Fibroblast of peridontal ligament (primary cell): ENCODE results near the gene LBH.

Experiments used
- DNase-seq: peaks from one replicate; pipeline ENCODE4 v3.0.0-alpha.2; 2010; ENCODE audit errors: extremely low read depth

LBH gene

DNA sequence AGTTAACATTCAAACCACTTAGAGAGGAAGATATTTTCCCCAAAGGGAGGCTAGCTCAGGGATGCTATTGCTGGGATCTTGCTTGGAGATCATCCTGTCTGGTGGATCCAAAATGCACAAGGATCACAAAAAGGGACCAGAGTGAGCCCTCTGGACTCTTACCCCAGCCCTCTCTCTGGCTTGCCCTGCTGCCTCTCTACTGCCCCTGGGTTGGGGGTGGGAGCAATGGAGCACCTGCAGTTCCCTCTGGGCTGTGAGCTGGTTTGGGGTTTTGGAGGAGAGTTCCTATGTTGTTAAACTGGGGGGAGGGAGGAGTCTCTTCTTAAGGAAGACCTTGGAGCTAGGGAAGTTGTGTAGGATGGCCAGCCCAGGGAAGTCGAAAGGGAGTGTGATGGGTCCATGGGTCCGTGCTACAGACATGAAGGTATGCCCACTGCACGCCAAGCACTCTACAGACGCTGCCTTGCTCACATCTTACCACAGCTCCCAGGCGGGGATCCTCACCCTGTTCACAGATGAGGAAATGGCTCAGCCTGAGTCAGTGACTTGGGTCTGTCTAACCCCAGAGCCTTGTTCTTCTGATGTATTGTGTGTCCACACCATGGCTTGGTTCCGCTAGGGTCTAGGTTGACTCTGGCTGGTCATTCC, 3.8 kb downstream of the LBH start:
- DNase-seq = no peak

DNA sequence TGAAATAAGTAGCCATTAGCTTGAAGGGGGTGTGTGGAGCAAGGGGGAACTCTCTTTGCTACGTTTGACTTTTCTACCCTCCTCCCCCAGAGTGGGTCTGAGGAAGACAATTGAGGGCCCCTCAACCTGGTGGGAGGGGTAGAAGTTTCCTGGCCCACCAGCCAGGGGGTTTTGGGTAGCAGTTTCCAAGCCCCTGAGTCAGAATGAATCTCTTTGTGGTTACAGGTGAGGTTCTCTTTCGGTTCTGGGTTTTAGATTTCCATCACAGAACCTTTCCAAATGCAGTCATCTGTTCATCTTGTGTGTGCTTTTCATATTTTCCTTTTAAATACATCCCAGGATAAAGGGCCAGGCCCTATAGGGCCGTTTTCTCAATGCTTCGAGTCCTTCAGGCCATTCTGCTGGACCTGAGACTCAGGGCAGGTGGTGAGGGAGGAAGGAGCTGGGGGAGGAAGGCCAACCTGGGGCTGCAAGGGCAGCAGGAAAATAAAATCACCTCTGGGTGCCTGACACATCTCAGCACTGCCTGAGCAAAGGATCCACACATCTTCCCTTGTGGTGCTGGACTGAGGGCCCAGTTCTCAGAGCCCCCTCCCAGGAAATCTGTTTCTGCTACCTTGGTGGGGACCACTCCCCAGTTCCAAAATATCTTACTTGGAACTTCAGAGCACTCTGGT, 4.7 kb downstream of the LBH start:
- DNase-seq = no peak

GRCh38 chr2:30236591-30237238, 5.4 kb downstream of the LBH start:
- DNase-seq = no peak

DNA sequence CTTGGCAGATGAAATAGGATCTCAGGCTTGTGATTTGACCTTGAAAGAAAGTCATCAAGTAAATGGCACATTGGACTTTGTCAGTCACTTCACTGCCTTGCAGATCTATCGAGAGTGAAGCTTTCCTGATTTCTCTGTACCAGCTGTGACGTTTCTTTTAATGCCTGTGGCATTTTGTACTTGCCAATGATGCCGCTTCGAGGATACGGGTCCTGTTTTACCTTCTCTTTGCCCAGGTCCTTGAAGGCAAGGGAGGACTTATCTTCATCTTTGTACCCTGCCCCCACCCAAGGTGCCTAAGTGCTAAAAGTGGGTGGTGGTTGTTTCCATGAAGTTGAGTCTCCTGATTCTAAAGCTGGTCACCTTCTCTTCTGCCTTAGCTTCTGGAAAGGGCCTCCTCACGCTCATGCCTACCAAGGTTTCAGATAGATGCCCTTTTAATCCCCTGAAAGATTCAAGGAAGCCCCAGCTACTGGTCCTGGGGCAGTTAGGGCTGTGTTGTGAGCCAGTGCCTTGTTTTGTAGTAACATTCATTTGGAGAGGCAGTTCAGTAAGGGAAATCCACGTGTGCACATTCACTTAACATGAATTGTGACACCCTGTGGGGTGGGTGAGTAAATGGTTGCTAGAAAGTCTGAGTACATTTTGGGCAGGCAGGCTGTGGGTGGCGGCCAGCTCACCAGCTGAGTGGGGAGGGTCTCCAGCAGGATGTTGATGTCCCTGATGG, 6.1 kb downstream of the LBH start:
- no peak for DNase-seq

GRCh38 chr2:30237966-30238800, 6.8 kb downstream of the LBH start:
- no peak for DNase-seq

DNA sequence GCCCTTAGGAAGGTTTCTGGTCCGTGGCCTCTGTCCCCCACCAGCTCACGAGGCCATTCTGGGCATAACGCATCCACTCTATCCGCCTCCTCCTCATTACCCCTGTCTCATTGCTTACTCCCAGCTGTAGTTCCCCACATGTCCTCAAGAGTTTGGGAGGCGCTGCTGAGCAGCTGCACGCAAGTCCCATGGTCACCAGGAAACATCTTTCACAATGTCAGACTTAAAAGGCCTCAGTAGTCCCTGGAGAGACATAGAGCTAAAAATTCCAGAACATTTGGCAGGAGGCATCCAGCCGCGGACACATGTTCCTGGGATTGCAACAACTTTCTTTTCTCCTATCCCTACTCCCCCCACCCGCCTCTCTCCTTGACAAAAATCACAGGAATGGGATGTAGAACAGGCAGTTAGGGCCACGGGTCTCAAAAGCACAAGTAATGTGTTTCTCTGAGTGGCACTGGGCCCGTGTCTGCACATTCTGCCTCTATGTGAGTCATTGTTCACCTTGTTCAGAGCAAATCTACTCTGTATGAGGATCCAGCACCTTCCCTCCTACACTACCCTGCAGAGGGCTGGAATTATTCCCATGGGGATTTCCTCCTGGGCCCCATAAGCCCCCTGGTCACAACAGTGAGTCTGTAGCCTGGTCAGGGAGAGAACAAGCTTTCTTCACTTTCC, 8.1 kb downstream of the LBH start:
- DNase-seq = peak; percentile 84

DNA sequence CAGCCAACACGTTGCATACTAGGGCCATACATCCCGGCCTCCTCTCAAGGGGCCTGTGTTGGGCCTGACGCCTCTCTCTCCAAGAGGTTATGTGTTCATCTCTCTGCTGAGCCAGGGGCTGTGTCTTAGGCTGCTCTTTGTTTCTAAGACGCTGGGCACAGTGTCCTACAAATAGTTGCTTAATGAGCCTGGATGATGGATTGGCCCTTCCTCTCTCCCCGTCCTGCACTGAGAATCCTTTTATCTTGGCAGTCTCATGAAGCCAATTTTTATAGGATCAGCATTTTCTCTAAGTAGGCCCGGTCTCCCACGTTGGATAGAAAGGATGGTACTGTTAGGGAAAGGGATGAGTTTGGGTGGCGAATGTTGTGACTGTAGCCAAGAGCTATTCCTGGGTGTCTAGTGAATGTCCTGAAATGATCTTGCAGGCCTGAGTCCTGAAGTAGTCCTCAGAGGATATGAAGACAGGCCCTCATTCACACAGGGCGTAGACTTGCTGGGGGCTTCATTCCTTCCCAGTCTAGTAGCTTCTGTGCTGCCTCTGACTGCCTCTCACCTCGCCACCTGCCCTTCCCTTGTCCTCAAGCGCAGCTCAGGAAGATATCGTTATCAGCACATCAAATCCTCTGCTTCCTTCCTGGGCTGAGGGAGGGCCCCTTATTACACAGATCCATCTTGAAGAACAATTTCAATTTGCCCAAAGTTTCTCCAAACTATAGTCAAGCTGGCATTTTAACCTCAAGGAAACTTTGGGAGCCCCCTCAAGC, 8.8 kb downstream of the LBH start:
- DNase-seq = no peak

DNA sequence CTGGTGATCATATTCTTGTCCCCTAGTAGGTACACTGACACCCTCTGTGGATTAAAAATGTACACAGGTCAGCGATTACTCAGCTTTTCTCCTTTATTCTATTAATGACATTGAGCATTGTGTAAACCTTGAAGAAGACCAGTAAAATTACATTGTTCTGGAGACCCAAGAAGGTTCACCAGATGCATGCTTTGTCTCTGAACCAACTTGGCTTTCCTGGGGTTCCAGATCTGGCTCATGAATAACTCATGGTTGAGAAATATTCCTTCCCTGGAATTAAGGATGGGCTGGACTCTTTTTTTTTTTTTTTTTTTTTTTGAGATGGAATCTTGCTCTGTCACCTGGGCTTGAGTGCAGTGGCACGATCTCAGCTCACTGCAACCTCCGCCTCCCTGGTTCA, 11.9 kb downstream of the LBH start:
- DNase-seq = no peak

DNA sequence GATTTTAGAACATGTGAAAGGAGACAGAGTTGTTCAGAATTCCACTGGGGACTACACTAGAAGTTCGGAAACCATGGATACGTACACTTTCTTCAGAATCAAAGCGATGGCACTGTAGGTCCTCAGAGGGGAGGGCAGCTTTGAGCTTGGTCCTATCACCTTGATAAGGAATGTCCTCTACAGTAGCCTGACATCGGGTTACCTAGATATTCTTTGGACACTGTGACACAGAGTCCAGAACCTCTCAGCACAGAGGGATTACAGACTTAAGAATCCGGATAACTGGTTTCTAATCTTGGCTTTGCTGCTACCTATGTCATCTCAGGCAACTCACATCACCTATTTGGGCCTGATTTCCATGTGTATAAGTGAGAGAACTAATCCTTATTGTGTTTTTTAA, 14.0 kb downstream of the LBH start:
- no peak for DNase-seq

DNA sequence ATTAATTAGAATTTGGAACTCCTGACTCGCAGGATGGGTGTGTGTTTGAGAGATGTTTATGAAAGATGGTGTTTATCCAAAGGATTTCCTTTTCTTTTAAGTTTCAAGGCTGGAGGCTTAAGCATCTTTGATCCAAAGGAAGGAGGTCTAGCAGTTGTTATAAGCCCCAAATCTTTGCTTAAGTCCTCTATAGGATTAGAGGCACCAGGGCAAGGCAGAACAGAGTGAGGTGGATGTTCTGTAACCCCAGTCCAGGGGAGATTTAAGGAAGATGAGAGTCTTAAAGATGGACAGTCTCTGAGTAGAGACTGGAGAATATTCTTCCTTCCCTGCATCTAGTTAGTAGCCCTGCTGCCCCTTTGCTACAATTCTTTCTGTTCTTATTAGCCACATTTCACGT, 17.5 kb downstream of the LBH start:
- no peak for DNase-seq

DNA sequence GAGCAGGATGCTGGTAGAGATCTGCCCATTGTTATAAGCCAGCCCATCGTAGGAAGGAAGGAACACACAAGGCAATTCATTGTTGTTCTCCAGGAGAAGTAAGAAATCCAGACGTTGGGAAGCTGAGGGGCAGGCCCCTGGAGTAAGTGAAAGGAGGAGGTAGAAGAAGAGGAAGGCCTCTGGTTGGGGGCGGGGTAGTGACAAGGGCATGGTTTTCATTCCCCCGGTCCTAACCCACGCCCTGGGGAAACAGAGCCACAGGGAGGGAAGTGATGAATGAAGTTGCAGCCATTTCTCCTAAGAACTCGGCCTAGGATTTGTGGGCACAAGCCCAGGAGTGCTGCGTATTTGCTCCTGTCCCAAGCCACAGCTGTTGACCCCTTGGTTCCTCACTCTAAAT, 18.0 kb downstream of the LBH start:
- DNase-seq = no peak

- DNase-seq = no peak
Measured at GRCh38 chr2:30250421-30250820, 19.1 kb downstream of the LBH start.

DNA sequence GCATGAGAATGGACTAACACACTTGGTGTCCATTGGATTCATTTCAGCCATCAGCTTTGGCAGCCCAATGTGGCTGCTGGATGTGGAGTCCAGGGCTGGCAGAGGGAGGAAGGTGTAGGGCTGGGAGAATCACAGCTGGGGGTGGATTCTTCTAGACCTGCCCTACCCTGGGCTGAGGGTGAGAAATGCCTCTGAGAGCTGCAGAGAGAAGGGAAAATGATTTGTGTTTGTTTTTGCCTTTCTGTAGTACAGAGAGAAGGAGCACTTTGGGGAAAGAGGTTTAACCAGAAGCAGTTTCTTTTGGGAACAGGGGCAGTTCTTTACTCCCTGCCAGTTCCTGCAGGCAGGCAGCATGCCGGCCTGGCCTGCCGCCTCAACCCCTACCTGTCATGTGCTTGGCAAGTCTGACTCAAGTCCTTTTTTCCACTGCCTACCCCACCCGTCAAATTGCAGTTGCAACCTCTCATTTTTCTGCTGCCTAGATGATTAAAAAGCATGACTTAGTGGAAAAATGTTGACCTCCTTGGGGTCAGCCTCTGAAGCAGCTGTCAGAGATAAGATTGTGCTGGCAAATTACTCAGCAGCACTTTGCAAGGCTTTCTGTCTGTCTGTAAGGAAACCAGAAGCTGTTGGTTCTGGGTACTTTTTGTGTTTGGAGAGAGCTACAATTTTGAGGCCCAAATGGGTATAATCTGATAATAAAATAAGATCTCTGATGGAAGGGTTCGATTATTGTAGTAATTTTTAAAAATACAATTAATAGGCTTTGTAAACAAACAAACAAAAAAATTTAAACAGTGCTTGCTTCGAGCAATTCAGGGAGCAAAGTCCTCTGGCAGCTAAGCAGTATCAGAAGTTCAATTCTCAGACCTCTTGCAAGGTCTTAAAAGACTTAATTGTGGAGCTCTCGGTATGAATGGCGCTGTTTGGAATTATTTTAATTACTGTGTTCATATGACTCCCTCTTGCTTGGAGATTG, 21.7 kb downstream of the LBH start:
- DNase-seq = peak; percentile 72

GRCh38 chr2:30253873-30254684, 22.7 kb downstream of the LBH start:
- DNase-seq = no peak

- DNase-seq = no peak
Measured at GRCh38 chr2:30254685-30255001, 23.3 kb downstream of the LBH start.

DNA sequence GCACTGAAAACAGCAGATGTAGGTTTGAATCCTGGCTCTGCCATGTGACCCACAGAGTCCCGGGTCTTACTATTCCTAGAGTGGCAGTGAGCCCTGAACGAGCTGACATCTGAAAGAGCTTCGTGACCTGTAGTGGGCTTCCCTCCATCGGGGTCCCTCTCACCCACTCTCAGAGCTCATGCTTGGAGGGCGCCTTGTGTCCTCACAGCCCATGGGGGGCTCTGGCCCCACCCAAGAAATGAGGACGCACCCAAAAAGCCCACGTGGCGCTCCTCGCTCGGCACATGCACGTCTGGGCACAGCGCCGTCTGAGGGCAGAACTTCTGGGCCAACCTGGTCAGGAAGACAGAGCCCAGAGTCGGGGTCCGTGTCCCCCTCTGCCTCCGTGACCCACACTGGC, 23.7 kb downstream of the LBH start:
- no peak for DNase-seq

- no peak for DNase-seq
Measured at GRCh38 chr2:30255466-30256408, 24.4 kb downstream of the LBH start.
